H1 (cell line): ENCODE measurements around the gene MEX3B. TPM values are rescaled to one million over a fixed set of nuclear protein-coding genes. Genes with fewer than 3 reads are reported as not detected.

Source experiments
- BACH1 ChIP-seq: IDR thresholded peaks from 2 replicates; pipeline ENCODE4 v1.6.1; 2012; ENCODE audit warnings: low read length, improper control_type of control experiment
- BRCA1 ChIP-seq: IDR thresholded peaks from 2 replicates; pipeline ENCODE4 v1.6.1; 2012; ENCODE audit warnings: low read depth, low read length, improper control_type of control experiment
- CBX5 ChIP-seq: fragments of 300-800, 300-1000 bp; sonication (generic); IDR thresholded peaks from 2 replicates; pipeline ENCODE4 v1.7.1; 2016; ENCODE audit warnings: antibody characterized with exemption, low read length, low read depth
- CREB1 ChIP-seq: IDR thresholded peaks from 2 replicates; pipeline ENCODE4 v1.6.1; 2012; ENCODE audit warnings: inconsistent platforms
- CTCF ChIP-seq, 3 experiments: IDR thresholded peaks; 1 replicate in 2 of 3; 2 replicates in 1 of 3; pipeline versions ENCODE4 v1.5.1 to v1.6.1; 2011; ENCODE audit warnings: low read length in 3 of 3, mild to moderate bottlenecking in 3 of 3, inconsistent platforms in 2 of 3, low read depth in 1 of 3, moderate library complexity in 1 of 3; ENCODE audit not compliant: insufficient read depth in 1 of 3; ENCODE audit errors: control extremely low read depth in 1 of 3
- GABPA ChIP-seq: IDR thresholded peaks from 2 replicates; pipeline ENCODE4 v1.6.1; 2011; ENCODE audit warnings: mild to moderate bottlenecking, low read length, moderate library complexity, borderline replicate concordance; ENCODE audit not compliant: insufficient read depth
- HDAC6 ChIP-seq: IDR thresholded peaks from one replicate; pipeline ENCODE4 v1.7.1; 2012; ENCODE audit warnings: low read depth, mild to moderate bottlenecking, inconsistent platforms, low read length, moderate library complexity
- KDM1A ChIP-seq: fragments of 200-600, 300-600 bp; sonication (generic); IDR thresholded peaks from 2 replicates; pipeline ENCODE4 v1.7.1; 2016; ENCODE audit warnings: mild to moderate bottlenecking, low read length, borderline replicate concordance
- POLR2A ChIP-seq, 2 experiments: IDR thresholded peaks; 1 replicate in 1 of 2; 2 replicates in 1 of 2; pipeline ENCODE4 v1.6.1; 2011; ENCODE audit warnings: low read depth in 2 of 2, low read length in 2 of 2, mild to moderate bottlenecking in 2 of 2; ENCODE audit errors: control extremely low read depth in 1 of 2
- RAD21 ChIP-seq, 2 experiments: IDR thresholded peaks in 1 of 2; conservative IDR thresholded peaks in 1 of 2; 2 replicates each; pipeline ENCODE4 v1.6.1; 2011; ENCODE audit warnings: low read depth in 2 of 2, low read length in 2 of 2, improper control_type of control experiment in 1 of 2, inconsistent platforms in 1 of 2, mild to moderate bottlenecking in 1 of 2, moderate library complexity in 1 of 2
- SIN3A ChIP-seq, 2 experiments: IDR thresholded peaks in 1 of 2; conservative IDR thresholded peaks in 1 of 2; 2 replicates each; pipeline ENCODE4 v1.6.1; 2011 to 2012; ENCODE audit warnings: low read length in 2 of 2, improper control_type of control experiment in 1 of 2, low read depth in 1 of 2, mild to moderate bottlenecking in 1 of 2
- SIRT6 ChIP-seq: IDR thresholded peaks from one replicate; pipeline ENCODE4 v1.7.1; 2012; ENCODE audit warnings: low read length, inconsistent platforms
- SP1 ChIP-seq: IDR thresholded peaks from 2 replicates; pipeline ENCODE4 v1.6.1; 2011; ENCODE audit warnings: low read depth, low read length
- SP2 ChIP-seq: IDR thresholded peaks from 2 replicates; pipeline ENCODE4 v1.6.1; 2012; ENCODE audit warnings: mild to moderate bottlenecking, low read length, inconsistent platforms
- SP4 ChIP-seq: IDR thresholded peaks from 2 replicates; pipeline ENCODE4 v1.6.1; 2012; ENCODE audit warnings: low read length, inconsistent platforms
- SRF ChIP-seq: IDR thresholded peaks from 2 replicates; pipeline ENCODE4 v1.6.1; 2011; ENCODE audit warnings: mild to moderate bottlenecking, low read depth, low read length, moderate library complexity
- TAF1 ChIP-seq: IDR thresholded peaks from 2 replicates; pipeline ENCODE4 v1.6.1; 2011; ENCODE audit warnings: mild to moderate bottlenecking, low read depth, low read length
- TAF7 ChIP-seq: optimal IDR thresholded peaks from 2 replicates; pipeline ENCODE3; 2011; ENCODE audit warnings: low read depth, mild to moderate bottlenecking, inconsistent platforms, low read length, moderate library complexity, borderline replicate concordance
- TEAD4 ChIP-seq: IDR thresholded peaks from 2 replicates; pipeline ENCODE4 v1.6.1; 2012; ENCODE audit warnings: low read depth, low read length, inconsistent platforms, mixed read lengths
- YY1 ChIP-seq: IDR thresholded peaks from 2 replicates; pipeline ENCODE4 v1.6.1; 2011; ENCODE audit warnings: low read depth, mild to moderate bottlenecking, low read length
- polyA plus RNA-seq, 7 experiments: library from polyadenylated mRNA; depleted of rRNA in 3 of 7; stranded (reverse) in 5 of 7; unstranded in 2 of 7; fragments of >200 nt in 5 of 7; fragments of 200-250 nt in 2 of 7; gene quantifications; 1 replicate in 5 of 7; 2 replicates in 1 of 7; 4 replicates in 1 of 7; pipeline versions ENCODE4 v1.2.1 to v1.2.3, GENCODE V29; 2011 to 2013; ENCODE audit warnings: missing spikeins in 2 of 7, mixed read lengths in 2 of 7
- total RNA-seq: library from RNA; stranded (reverse); fragmentation: NEBNext Ultra II Directional; extraction: Animal tissue kit (Norgen Biotek cat#: 25700); gene quantifications from 2 replicates; pipeline ENCODE4 v1.2.1, GENCODE V29; 2021
- TF ChIP-seq, protein P1 (sequence below): IDR thresholded peaks from 2 replicates; pipeline ENCODE4 v1.6.1; 2012; ENCODE audit warnings: inconsistent platforms
- TF ChIP-seq, protein P2 (sequence below): IDR thresholded peaks from 2 replicates; pipeline ENCODE4 v1.6.1; 2011; ENCODE audit warnings: low read depth, mild to moderate bottlenecking, low read length; ENCODE audit not compliant: insufficient read depth

The MEX3B gene
- total and polyA plus RNA-seq, 2 of the 8 experiments (the other 6 are each of a cell fraction or from before 2014, with no cell fraction given) = 8.0 to 15.9 TPM

DNA sequence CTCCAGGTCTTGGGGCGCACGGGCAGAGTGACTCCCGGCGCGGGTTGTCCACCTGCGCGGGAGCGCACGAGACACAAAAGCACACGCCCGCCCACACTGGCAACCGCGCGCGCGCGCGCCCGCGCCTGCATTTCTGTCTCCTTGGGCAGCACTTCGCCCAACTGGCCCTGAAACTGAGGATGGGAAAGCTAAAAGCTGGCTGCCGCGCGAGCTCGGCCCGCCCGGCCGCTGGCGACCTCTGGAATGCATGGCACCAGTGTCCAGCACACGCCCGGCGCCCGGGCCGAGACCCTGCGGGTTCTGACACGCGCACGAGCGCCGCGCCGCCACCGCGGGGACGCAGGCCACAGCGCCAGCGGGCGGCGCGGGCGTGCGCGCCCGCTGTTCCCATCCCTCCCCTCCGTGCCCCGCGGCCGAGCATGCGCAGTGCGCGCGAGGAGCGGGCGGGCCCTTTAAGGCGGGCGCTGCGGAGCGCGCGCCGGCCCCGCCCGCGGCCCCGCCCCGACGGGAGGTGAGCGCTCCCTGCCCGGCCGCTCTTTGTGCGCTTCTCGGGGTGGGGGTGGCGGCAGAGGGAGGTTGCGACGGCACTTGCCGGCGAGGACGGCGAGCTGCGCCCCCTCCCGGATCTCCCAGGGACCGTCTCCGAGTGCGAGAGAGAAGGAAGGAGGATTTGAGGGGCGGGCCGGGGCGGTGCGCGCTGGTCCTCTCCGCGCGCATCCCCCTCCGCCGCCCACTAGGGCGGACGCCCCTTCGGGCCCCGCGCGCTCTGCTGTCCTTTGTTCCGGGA is 1.0 kb upstream of the MEX3B start (continued):
- TF ChIP-seq CTCF (IDR thresholded peaks at IDR 0.05; ENCODE audit: control extremely low read depth in 1 of 3, insufficient read depth in 1 of 3, low read depth in 1 of 3, low read length in 3 of 3) = peak; percentile 70 to 85 (median 76)
- no peak for TF ChIP-seq SRF
- TF ChIP-seq BRCA1 = no peak
- TF ChIP-seq CREB1 = peak; percentile 59
- no peak for TF ChIP-seq SP4
- TF ChIP-seq RAD21 (IDR thresholded peaks at IDR 0.05 in 1 of 2, conservative IDR thresholded peaks at IDR 0.05 in 1 of 2; ENCODE audit: low read depth in 2 of 2, low read length in 2 of 2) = peak; percentile 61 to 74
- TF ChIP-seq SP2 = no peak
- TF ChIP-seq YY1 = no peak
- TF ChIP-seq CBX5 = no peak
- no peak for TF ChIP-seq TEAD4
- peak; percentile 71 for TF ChIP-seq TAF1
- TF ChIP-seq TAF7 = peak; percentile 65
- no peak; the same call in 1 of the 2 replicates for TF ChIP-seq SP1
- TF ChIP-seq, protein P1, sequence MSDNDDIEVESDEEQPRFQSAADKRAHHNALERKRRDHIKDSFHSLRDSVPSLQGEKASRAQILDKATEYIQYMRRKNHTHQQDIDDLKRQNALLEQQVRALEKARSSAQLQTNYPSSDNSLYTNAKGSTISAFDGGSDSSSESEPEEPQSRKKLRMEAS = no peak; the same call in 1 of the 2 replicates
- TF ChIP-seq SIRT6 = no peak
- TF ChIP-seq POLR2A (IDR thresholded peaks at IDR 0.05; ENCODE audit: control extremely low read depth in 1 of 2, low read depth in 2 of 2, low read length in 2 of 2) = no peak; a peak in 1 of 3 replicates
- TF ChIP-seq BACH1 = no peak; the same call in 1 of the 2 replicates
- TF ChIP-seq, protein P2, sequence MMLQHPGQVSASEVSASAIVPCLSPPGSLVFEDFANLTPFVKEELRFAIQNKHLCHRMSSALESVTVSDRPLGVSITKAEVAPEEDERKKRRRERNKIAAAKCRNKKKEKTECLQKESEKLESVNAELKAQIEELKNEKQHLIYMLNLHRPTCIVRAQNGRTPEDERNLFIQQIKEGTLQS = no peak
- TF ChIP-seq KDM1A = peak; percentile 10; the same call in 1 of the 2 replicates
- TF ChIP-seq HDAC6 = no peak
- no peak for TF ChIP-seq GABPA
- peak in 1 of 2 experiments; percentile 14; a peak in 3 of 4 replicates for TF ChIP-seq SIN3A (conservative IDR thresholded peaks at IDR 0.05 in 1 of 2, IDR thresholded peaks at IDR 0.05 in 1 of 2; ENCODE audit: low read depth in 1 of 2, low read length in 2 of 2)
